DMS153 treated with DMSO at 0.1 percent for 48 hours (cell line): Measurements from ENCODE around the gene BPIFB3.

Experiments
- DNase-seq: peaks from one replicate; lab custom pipeline; 2025; ENCODE audit not compliant: unreplicated experiment; lab: John Stamatoyannopoulos, UW

BPIFB3 gene

GRCh38 chr20:33015700-33016580, 37.8 kb upstream of the BPIFB3 start:
- no peak for DNase-seq

- no peak for DNase-seq
Observed at GRCh38 chr20:33016581-33017109, 37.1 kb upstream of the BPIFB3 start.

GRCh38 chr20:33017542-33017941, 36.2 kb upstream of the BPIFB3 start:
- DNase-seq, result no peak

GRCh38 chr20:33018169-33018931, 35.4 kb upstream of the BPIFB3 start:
- DNase-seq, result no peak

- no peak for DNase-seq
Observed at GRCh38 chr20:33019465-33020277, 34.0 kb upstream of the BPIFB3 start.

GRCh38 chr20:33020278-33021161, 33.2 kb upstream of the BPIFB3 start:
- no peak for DNase-seq

GRCh38 chr20:33021879-33022278, 31.8 kb upstream of the BPIFB3 start:
- DNase-seq, result no peak

- no peak for DNase-seq
Observed at GRCh38 chr20:33022289-33022688, 31.4 kb upstream of the BPIFB3 start.

GRCh38 chr20:33022694-33023438, 30.8 kb upstream of the BPIFB3 start:
- DNase-seq, result no peak

GRCh38 chr20:33023439-33024242, 30.1 kb upstream of the BPIFB3 start:
- no peak for DNase-seq

GRCh38 chr20:33024243-33024560, 29.5 kb upstream of the BPIFB3 start:
- no peak for DNase-seq

GRCh38 chr20:33024609-33025317, 28.9 kb upstream of the BPIFB3 start:
- no peak for DNase-seq

GRCh38 chr20:33025318-33025876, 28.3 kb upstream of the BPIFB3 start:
- DNase-seq, result no peak

- no peak for DNase-seq
Observed at GRCh38 chr20:33026072-33026778, 27.5 kb upstream of the BPIFB3 start.

GRCh38 chr20:33026779-33027759, 26.6 kb upstream of the BPIFB3 start:
- DNase-seq, result no peak
